NB4 (cell line): ENCODE results near the gene RGL1.

Source experiments
- DNase-seq: peaks from one replicate; pipeline ENCODE4 v3.0.0; 2010; ENCODE audit warnings: low read depth
- H3K4me3 ChIP-seq: one replicate; pipeline ENCODE4 v1.5.1; 2011; ENCODE audit warnings: mild to moderate bottlenecking, low read depth, low read length, moderate library complexity
- MYC ChIP-seq: IDR thresholded peaks from 2 replicates; pipeline ENCODE4 v1.6.1; 2011; ENCODE audit warnings: low read depth, low read length
- POLR2A ChIP-seq: IDR thresholded peaks from 2 replicates; pipeline ENCODE4 v1.6.1; 2011; ENCODE audit warnings: mild to moderate bottlenecking; ENCODE audit not compliant: insufficient read length; ENCODE audit errors: extremely low read depth
- TF ChIP-seq, protein P1 (sequence below): IDR thresholded peaks from one replicate; pipeline ENCODE4 v1.5.1; 2012; ENCODE audit warnings: low read depth, low read length
- TF ChIP-seq, protein P2 (sequence below): IDR thresholded peaks from 2 replicates; pipeline ENCODE4 v1.6.1; 2011; ENCODE audit warnings: low read depth, low read length

The RGL1 gene

DNA sequence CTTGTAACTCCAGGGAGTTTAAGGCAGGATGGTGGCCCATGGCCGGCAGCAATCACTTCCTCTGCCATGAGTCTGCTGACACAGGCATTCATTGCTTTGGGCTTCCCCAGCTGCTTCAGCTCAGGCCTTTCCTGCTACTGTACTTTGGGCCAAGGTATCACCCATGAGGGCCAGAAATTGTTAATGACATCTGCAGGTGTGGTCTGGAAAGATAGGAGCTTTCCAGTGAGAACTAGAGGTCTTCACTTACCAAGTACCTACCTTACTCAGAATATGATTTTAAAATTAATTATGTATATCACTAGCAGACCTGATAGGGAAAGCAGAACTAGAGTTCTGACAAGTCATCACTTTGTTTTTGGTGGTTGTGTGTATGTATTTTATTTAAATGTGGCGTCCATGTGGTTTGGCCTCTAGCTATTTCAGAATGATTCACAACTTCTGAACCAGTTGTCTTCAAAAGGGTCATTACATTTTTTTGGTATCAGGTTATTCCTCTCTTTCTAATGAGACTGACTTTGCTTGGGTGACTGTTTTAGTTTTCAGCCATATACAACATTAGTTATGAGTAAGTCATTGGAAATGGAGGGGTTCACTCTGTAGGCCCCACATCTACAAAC lies 2.7 kb downstream of the RGL1 start:
- H3K4me3 ChIP-seq, result no peak overlapping the region
- no peak for DNase-seq
- TF ChIP-seq MYC (no peak), POLR2A (no peak)
- TF ChIP-seq, protein P1, sequence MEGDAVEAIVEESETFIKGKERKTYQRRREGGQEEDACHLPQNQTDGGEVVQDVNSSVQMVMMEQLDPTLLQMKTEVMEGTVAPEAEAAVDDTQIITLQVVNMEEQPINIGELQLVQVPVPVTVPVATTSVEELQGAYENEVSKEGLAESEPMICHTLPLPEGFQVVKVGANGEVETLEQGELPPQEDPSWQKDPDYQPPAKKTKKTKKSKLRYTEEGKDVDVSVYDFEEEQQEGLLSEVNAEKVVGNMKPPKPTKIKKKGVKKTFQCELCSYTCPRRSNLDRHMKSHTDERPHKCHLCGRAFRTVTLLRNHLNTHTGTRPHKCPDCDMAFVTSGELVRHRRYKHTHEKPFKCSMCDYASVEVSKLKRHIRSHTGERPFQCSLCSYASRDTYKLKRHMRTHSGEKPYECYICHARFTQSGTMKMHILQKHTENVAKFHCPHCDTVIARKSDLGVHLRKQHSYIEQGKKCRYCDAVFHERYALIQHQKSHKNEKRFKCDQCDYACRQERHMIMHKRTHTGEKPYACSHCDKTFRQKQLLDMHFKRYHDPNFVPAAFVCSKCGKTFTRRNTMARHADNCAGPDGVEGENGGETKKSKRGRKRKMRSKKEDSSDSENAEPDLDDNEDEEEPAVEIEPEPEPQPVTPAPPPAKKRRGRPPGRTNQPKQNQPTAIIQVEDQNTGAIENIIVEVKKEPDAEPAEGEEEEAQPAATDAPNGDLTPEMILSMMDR, result no peak
- TF ChIP-seq, protein P2, sequence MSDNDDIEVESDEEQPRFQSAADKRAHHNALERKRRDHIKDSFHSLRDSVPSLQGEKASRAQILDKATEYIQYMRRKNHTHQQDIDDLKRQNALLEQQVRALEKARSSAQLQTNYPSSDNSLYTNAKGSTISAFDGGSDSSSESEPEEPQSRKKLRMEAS, result no peak

DNA sequence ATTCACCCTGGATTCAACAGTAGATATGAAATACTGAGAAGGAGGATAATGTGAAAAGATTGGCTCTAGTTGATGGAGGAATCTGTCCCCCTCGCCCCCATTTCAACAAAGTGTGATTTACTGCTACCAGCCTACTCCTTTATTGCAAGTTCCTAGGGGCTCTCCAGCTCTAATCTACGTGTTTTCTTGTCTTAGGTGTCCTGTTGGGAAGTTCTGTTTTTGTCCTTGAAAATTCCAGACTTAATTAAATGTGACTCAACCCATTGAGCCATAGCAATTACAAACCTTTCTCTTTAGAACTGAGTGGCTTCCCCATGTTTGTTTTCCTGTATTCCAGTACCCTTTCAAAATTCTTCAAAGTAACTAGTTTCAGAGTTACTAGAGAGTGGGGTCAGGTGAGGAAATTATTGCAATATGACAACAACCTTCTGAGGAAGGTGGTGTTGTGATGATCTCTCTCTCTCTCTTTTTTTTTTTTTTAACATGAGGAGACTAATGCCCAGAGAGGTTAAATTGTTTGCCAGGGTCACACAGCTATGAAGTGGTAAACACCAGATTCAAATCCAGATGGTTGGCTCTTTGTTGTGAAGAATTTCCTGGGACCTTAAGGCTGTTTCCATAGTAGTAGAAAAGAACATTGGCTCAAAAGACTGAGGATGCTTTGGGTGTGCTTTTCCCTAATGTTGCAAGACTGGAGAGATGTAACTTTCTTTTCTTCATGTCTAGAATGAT lies 3.5 kb downstream of the RGL1 start:
- no peak overlapping the region for H3K4me3 ChIP-seq

DNA sequence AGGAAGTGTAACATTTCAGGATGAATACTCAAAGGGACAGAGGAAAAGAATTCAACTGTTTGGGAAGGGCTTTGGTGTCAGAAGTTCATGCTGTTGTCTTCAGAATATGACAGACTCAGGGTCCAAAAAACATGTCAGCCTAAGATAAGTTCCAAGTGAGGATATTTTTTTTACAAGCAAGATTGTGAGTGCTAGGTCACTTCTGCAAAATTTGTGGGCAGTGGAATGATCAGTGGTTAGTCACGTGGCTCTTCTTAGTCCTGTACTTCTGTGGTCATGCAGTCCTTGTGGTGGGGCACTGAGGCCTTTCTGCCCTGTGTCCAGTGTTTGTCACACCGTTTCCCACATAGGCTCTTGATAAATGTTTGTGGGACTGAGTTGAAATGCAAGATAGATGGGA lies 5.2 kb downstream of the RGL1 start:
- no peak overlapping the region for H3K4me3 ChIP-seq
- peak; percentile 38 for DNase-seq
- TF ChIP-seq, protein P1, result no peak
- TF ChIP-seq, protein P2, result peak; percentile 92
- TF ChIP-seq MYC (no peak), POLR2A (no peak)

More for the DNA sequence above, 3.5 kb downstream of the RGL1 start:
- TF ChIP-seq POLR2A (no peak), MYC (no peak)
- TF ChIP-seq, protein P2, result no peak
- TF ChIP-seq, protein P1, result no peak
- no peak for DNase-seq

DNA sequence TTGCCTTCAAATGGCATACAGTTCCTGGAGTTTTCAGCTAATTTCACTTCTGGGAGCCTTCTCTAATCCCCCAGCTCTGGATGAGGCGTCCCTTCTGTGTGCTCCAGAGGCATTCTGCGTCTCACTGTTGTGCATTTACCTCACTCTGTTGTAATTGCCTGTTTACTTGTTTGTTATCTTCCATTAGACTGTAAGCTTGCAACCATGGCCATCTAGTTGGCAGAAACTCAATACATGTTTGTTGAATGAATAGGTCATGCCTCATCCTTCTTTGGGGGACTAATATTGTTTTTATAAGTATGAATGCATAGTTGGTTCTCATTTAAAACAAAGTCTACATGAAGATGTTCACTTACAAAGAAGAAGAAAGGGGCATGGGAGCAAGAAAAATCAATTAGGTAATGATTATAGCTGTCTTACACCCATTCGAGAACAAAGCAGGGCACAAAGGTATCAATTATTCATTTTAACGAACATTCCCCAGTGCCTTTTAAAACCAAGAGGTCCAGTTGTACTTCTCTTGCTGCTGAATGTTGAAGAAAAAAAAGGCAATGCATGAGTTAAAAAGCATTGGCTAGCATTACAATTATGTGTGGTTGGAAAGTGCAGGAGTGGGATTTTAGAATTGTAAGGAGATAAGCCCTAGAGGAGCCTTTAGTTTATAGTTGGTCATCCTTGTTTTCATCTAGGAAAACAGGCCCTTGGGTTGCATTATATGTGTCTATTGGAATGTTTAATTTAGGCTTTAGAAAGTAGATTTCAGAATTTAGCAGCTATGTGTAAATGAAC lies 6.0 kb downstream of the RGL1 start:
- TF ChIP-seq POLR2A (no peak), MYC (no peak)
- TF ChIP-seq, protein P1, result no peak
- no peak for DNase-seq
- no peak overlapping the region for H3K4me3 ChIP-seq

DNA sequence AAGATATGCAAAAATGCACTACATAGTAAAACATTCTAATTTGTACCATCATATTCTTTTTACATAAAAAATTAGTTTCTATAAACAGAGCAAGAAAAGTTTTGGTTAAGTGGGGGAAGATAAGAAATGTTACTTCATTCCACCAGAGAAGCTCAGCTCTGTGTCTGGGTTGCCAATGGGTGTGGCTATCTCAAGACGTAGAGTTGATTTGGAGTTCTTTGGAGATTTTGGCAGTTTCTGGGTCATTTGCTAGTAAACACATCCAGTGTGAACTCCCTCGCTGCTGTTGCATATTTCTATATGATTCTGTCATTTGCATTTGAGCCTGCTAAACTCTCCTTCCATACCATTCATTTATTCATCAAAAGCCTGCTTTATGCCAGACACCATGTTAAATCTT lies 7.2 kb downstream of the RGL1 start:
- DNase-seq, result no peak
- TF ChIP-seq POLR2A (no peak), MYC (no peak)
- TF ChIP-seq, protein P2, result no peak
- TF ChIP-seq, protein P1, result no peak
- H3K4me3 ChIP-seq, result no peak overlapping the region
